C4-2B (cell line): ENCODE results near the gene HIVEP3.

ENCODE experiments used
- ZFX ChIP-seq: fragments of 450-650 bp; IDR thresholded peaks from 2 replicates; pipeline ENCODE4 v1.6.1; 2017
- TF ChIP-seq, protein P1 (sequence below): fragments of 450-650 bp; conservative IDR thresholded peaks from 2 replicates; pipeline ENCODE4 v1.5.1; 2017; ENCODE audit warnings: mild to moderate bottlenecking

DNA sequence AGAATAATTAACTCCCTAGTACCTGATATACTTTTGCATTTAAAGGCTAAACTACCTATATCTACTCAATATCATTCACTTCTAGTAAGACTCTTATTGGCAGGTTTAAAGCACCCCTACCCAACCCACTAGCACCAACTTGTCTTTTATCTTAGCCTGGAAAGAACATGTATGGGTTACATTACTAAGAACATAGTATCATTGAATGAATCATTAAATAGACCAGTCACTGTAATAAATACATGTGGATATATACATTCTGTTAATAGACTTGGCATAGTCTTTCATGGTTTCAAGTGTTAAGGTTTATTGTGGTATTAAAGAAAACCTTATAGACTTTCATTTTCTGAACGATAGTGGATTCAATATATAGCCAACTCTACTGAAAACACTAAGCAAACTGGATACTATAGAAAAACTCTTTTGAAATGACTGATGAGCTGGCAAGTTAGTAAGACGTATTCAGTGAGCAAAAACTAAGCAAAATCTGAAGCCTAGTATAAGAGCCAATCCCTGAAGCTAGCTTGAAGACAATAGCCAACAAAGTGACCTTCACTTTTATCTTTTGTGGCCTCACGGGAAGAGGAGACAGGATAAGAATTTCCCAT lies 10.3 kb downstream of the HIVEP3 start:
- TF ChIP-seq, protein P1, sequence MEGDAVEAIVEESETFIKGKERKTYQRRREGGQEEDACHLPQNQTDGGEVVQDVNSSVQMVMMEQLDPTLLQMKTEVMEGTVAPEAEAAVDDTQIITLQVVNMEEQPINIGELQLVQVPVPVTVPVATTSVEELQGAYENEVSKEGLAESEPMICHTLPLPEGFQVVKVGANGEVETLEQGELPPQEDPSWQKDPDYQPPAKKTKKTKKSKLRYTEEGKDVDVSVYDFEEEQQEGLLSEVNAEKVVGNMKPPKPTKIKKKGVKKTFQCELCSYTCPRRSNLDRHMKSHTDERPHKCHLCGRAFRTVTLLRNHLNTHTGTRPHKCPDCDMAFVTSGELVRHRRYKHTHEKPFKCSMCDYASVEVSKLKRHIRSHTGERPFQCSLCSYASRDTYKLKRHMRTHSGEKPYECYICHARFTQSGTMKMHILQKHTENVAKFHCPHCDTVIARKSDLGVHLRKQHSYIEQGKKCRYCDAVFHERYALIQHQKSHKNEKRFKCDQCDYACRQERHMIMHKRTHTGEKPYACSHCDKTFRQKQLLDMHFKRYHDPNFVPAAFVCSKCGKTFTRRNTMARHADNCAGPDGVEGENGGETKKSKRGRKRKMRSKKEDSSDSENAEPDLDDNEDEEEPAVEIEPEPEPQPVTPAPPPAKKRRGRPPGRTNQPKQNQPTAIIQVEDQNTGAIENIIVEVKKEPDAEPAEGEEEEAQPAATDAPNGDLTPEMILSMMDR, result no peak
- TF ChIP-seq ZFX, result no peak
